Keratinocyte (primary cell): ENCODE results near the gene SOWAHD. TPM values are rescaled to one million over a fixed set of nuclear protein-coding genes. Genes with fewer than 3 reads are reported as not detected.
"Not testable (repeated sequence)": the region's sequence is repeated elsewhere in the genome, so short reads cannot be mapped to it uniquely, and the experiment has no call there.

Experiments used
- DNase-seq: peaks from one replicate; pipeline ENCODE4 v3.0.0-alpha.2; 2011; ENCODE audit warnings: low read depth, missing footprints, low spot score
- FAIRE-seq: peaks from 2 replicates; lab custom pipeline; 2011; peaks lifted over from hg19 to GRCh38; lab: Jason Lieb, UNC
- H2AFZ ChIP-seq: 2 replicates; pipeline ENCODE4 v1.6.0; 2012; ENCODE audit warnings: low read length, control low read depth, inconsistent platforms; ENCODE audit not compliant: control insufficient read depth
- H3K27ac ChIP-seq: 2 replicates; pipeline ENCODE4 v1.5.1; 2011; ENCODE audit warnings: low read length; ENCODE audit not compliant: control insufficient read depth, insufficient read depth
- H3K27me3 ChIP-seq: 3 replicates; pipeline ENCODE4 v1.6.0; 2011; ENCODE audit warnings: low read length; ENCODE audit not compliant: control insufficient read depth, insufficient read depth; ENCODE audit errors: extremely low read depth
- H3K36me3 ChIP-seq, 2 experiments: 2 replicates in 1 of 2; 3 replicates in 1 of 2; pipeline ENCODE4 v1.5.1; 2011; ENCODE audit warnings: low read length in 2 of 2, mild to moderate bottlenecking in 1 of 2; ENCODE audit not compliant: control insufficient read depth in 2 of 2, insufficient read depth in 2 of 2; ENCODE audit errors: extremely low read depth in 1 of 2
- H3K4me1 ChIP-seq: 3 replicates; pipeline ENCODE4 v1.5.1; 2011; ENCODE audit warnings: low read length; ENCODE audit not compliant: control insufficient read depth, insufficient read depth; ENCODE audit errors: extremely low read depth
- H3K4me2 ChIP-seq: 3 replicates; pipeline ENCODE4 v1.6.0; 2011; ENCODE audit warnings: low read depth, low read length; ENCODE audit not compliant: control insufficient read depth, insufficient read depth; ENCODE audit errors: extremely low read depth
- H3K4me3 ChIP-seq, 3 experiments: fragments of 200-600 bp in 1 of 3; sonication (generic) in 1 of 3; 2 replicates in 2 of 3; 3 replicates in 1 of 3; pipeline ENCODE4 v1.5.1; 2011 to 2016; ENCODE audit warnings: low read length in 3 of 3, mild to moderate bottlenecking in 3 of 3, control low read depth in 2 of 3, inconsistent platforms in 1 of 3, low read depth in 1 of 3, mixed read lengths in 1 of 3, mixed run types in 1 of 3, moderate library complexity in 1 of 3; ENCODE audit not compliant: control insufficient read depth in 2 of 3, insufficient read depth in 2 of 3; ENCODE audit errors: extremely low read depth in 1 of 3
- H3K79me2 ChIP-seq: 2 replicates; pipeline ENCODE4 v1.6.0; 2012; ENCODE audit warnings: low read length; ENCODE audit not compliant: control insufficient read depth, insufficient read depth
- H3K9ac ChIP-seq: 3 replicates; pipeline ENCODE4 v1.6.0; 2011; ENCODE audit warnings: low read length; ENCODE audit not compliant: control insufficient read depth, insufficient read depth; ENCODE audit errors: extremely low read depth
- H3K9me1 ChIP-seq: 3 replicates; pipeline ENCODE4 v1.6.0; 2011; ENCODE audit warnings: low read length; ENCODE audit not compliant: control insufficient read depth, insufficient read depth; ENCODE audit errors: extremely low read depth
- H3K9me3 ChIP-seq: 2 replicates; pipeline ENCODE4 v1.5.1; 2012; ENCODE audit warnings: low read depth, low read length; ENCODE audit not compliant: control insufficient read depth
- H4K20me1 ChIP-seq: 3 replicates; pipeline ENCODE4 v1.6.0; 2011; ENCODE audit warnings: low read length; ENCODE audit not compliant: control insufficient read depth, insufficient read depth; ENCODE audit errors: extremely low read depth
- CTCF ChIP-seq, 3 experiments: IDR thresholded peaks in 1 of 3; conservative IDR thresholded peaks in 1 of 3; optimal IDR thresholded peaks in 1 of 3; 2 replicates in 2 of 3; 3 replicates in 1 of 3; pipeline versions ENCODE3 to v1.5.1; 2011; ENCODE audit warnings: low read length in 3 of 3, mild to moderate bottlenecking in 3 of 3, moderate library complexity in 2 of 3, control low read depth in 1 of 3, inconsistent platforms in 1 of 3; ENCODE audit not compliant: insufficient read depth in 2 of 3; ENCODE audit errors: extremely low read depth in 1 of 3
- EZH2 ChIP-seq: IDR thresholded peaks from one replicate; pipeline ENCODE4 v1.6.1; 2012; ENCODE audit warnings: inconsistent platforms, mild to moderate bottlenecking, low read length, moderate library complexity
- dilution Hi-C: fragments of 300-500 bp; cut with MboI; formaldehyde crosslinking; loops from one replicate; pipeline ENCODE4 v1.7.0; 2020; ENCODE audit warnings: low sequenced_read_pairs; ENCODE audit not compliant: extremely low pct_ligation_motif_present
- polyA plus RNA-seq, 5 experiments: library from polyadenylated mRNA; depleted of rRNA in 3 of 5; stranded (reverse) in 3 of 5; stranded (forward) in 1 of 5; unstranded in 1 of 5; fragments of >200 nt; gene quantifications; 1 replicate in 1 of 5; 2 replicates in 3 of 5; 3 replicates in 1 of 5; pipeline versions ENCODE4 v1.2.1 to v1.2.3, GENCODE V29; 2011 to 2012; ENCODE audit warnings: missing spikeins in 2 of 5, low read depth in 1 of 5, low replicate concordance in 1 of 5

The SOWAHD gene
- polyA plus RNA-seq, 1 donor (not counting 4 experiments of a cell fraction or from before 2014, with no cell fraction given), result not detected

- no peak for TF ChIP-seq CTCF (optimal IDR thresholded peaks at IDR 0.05 in 1 of 3, IDR thresholded peaks at IDR 0.05 in 1 of 3, conservative IDR thresholded peaks at IDR 0.05 in 1 of 3; ENCODE audit: extremely low read depth in 1 of 3, insufficient read depth in 2 of 3, low read length in 3 of 3)
- no peak for TF ChIP-seq EZH2
- no peaks in the 10 kb centered on the region for H3K9me1 ChIP-seq
- dilution Hi-C loops, result no loop called here
Measured at GRCh38 chrX:119801253-119802221, 43.1 kb downstream of the SOWAHD start.

GRCh38 chrX:119802546-119802945, 44.2 kb downstream of the SOWAHD start:
- no peaks in the 10 kb centered on the region for H3K27me3 ChIP-seq
- H4K20me1 ChIP-seq, result no peaks in the 10 kb centered on the region
- H3K36me3 ChIP-seq, result no peaks in the 10 kb centered on the region
- no peak overlapping the region for H3K27ac ChIP-seq
- H2AFZ ChIP-seq, result no peak overlapping the region
- H3K9me1 ChIP-seq, result no peaks in the 10 kb centered on the region
- DNase-seq (no peak), FAIRE-seq (no peak)
- no peaks in the 10 kb centered on the region for H3K4me1 ChIP-seq
- H3K4me2 ChIP-seq, result no peak overlapping the region
- no peaks in the 10 kb centered on the region for H3K79me2 ChIP-seq
- no peak overlapping the region for H3K4me3 ChIP-seq
- dilution Hi-C loops, result no loop called here
- no peaks in the 10 kb centered on the region for H3K9me3 ChIP-seq
- no peak overlapping the region for H3K9ac ChIP-seq
- no peak for TF ChIP-seq EZH2
- no peak for TF ChIP-seq CTCF (optimal IDR thresholded peaks at IDR 0.05 in 1 of 3, IDR thresholded peaks at IDR 0.05 in 1 of 3, conservative IDR thresholded peaks at IDR 0.05 in 1 of 3; ENCODE audit: extremely low read depth in 1 of 3, insufficient read depth in 2 of 3, low read length in 3 of 3)

More at GRCh38 chrX:119801253-119802221, 43.1 kb downstream of the SOWAHD start:
- H3K27ac ChIP-seq, result no peak overlapping the region
- FAIRE-seq (no peak), DNase-seq (no peak)
- H3K9ac ChIP-seq, result no peak overlapping the region
- no peaks in the 10 kb centered on the region for H3K27me3 ChIP-seq
- no peaks in the 10 kb centered on the region for H4K20me1 ChIP-seq
- no peaks in the 10 kb centered on the region for H3K9me3 ChIP-seq
- no peaks in the 10 kb centered on the region for H3K79me2 ChIP-seq
- no peaks in the 10 kb centered on the region for H3K36me3 ChIP-seq
- no peak overlapping the region for H3K4me3 ChIP-seq
- H2AFZ ChIP-seq, result no peak overlapping the region
- H3K4me2 ChIP-seq, result no peak overlapping the region
- H3K4me1 ChIP-seq, result no peaks in the 10 kb centered on the region

GRCh38 chrX:119808461-119808860, 50.1 kb downstream of the SOWAHD start:
- dilution Hi-C loops, H4K20me1 ChIP-seq, FAIRE-seq, H3K27me3 ChIP-seq, H3K27ac ChIP-seq, H3K9ac ChIP-seq, H3K4me3 ChIP-seq, DNase-seq, H3K9me1 ChIP-seq, H3K4me2 ChIP-seq, H3K79me2 ChIP-seq, H3K36me3 ChIP-seq, H3K9me3 ChIP-seq, H3K4me1 ChIP-seq, H2AFZ ChIP-seq: not testable (repeated sequence)
